Measurements from ENCODE around the gene CYB561D2.

DNA sequence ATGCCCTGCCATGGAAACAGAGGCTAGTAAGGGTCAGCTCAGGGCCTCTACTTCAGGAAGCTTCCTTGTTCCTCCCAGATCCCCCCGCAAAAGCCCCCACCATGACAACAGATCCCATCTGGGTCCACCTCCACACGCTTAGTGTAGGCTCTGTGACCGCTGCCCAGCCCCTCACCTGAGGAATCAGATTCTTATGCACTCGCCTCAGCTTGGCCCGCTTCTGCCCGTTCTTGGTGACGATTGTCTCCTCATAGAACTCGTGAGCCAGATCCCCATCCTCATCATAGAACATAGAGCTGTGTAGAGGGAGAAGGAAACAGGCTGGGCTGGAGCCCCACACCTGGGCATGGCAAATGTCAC is 24.5 kb upstream of the CYB561D2 start:
- TF ChIP-seq, protein P1, sequence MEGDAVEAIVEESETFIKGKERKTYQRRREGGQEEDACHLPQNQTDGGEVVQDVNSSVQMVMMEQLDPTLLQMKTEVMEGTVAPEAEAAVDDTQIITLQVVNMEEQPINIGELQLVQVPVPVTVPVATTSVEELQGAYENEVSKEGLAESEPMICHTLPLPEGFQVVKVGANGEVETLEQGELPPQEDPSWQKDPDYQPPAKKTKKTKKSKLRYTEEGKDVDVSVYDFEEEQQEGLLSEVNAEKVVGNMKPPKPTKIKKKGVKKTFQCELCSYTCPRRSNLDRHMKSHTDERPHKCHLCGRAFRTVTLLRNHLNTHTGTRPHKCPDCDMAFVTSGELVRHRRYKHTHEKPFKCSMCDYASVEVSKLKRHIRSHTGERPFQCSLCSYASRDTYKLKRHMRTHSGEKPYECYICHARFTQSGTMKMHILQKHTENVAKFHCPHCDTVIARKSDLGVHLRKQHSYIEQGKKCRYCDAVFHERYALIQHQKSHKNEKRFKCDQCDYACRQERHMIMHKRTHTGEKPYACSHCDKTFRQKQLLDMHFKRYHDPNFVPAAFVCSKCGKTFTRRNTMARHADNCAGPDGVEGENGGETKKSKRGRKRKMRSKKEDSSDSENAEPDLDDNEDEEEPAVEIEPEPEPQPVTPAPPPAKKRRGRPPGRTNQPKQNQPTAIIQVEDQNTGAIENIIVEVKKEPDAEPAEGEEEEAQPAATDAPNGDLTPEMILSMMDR (IDR thresholded peaks at IDR 0.05; ENCODE audit: low read depth, low read length, poor library complexity, severe bottlenecking), result no peak
- no peak for TF ChIP-seq EZH2phosphoT487 (IDR thresholded peaks at IDR 0.05; ENCODE audit: borderline replicate concordance, low read length)
